Stromal cell of bone marrow (primary cell): Measurements from ENCODE around the gene AJM1.
"Not testable (repeated sequence)": the region's sequence is repeated elsewhere in the genome, so short reads cannot be mapped to it uniquely, and the experiment has no call there.

Experiments
- DNase-seq: peaks from one replicate; pipeline ENCODE4 v3.0.0-alpha.2; 2012; ENCODE audit warnings: low read depth

AJM1 gene

GRCh38 chr9:136842380-136842948 lies at the start of gene AJM1:
TSS of gene AJM1 (plus strand) at chr9:136842478. CDS start at chr9:136844415, 1,937 bp downstream.
- not testable (repeated sequence) for DNase-seq

GRCh38 chr9:136793086-136793946 lies 49.0 kb upstream of the AJM1 start:
- no peak for DNase-seq

- DNase-seq = no peak
These were observed 47.8 kb upstream of the AJM1 start for GRCh38 chr9:136794281-136794999.

- no peak for DNase-seq
These were observed 47.3 kb upstream of the AJM1 start for GRCh38 chr9:136795000-136795348.

- DNase-seq = no peak
These were observed 46.0 kb upstream of the AJM1 start, which contains the start of gene CCDC183 for GRCh38 chr9:136796238-136796774. TSS of gene CCDC183 (plus strand) at chr9:136796338. CDS start at chr9:136796398, 60 bp downstream.

GRCh38 chr9:136796775-136797347 lies 45.4 kb upstream of the AJM1 start:
- DNase-seq = not testable (repeated sequence)

GRCh38 chr9:136798708-136799078 lies 43.6 kb upstream of the AJM1 start:
- no peak for DNase-seq

- no peak for DNase-seq
These were observed 43.0 kb upstream of the AJM1 start for GRCh38 chr9:136799079-136799853.

- DNase-seq = no peak
These were observed 42.2 kb upstream of the AJM1 start for GRCh38 chr9:136799854-136800657.

- DNase-seq = no peak
These were observed 40.0 kb upstream of the AJM1 start for GRCh38 chr9:136802321-136802720.

- not testable (repeated sequence) for DNase-seq
These were observed 39.2 kb upstream of the AJM1 start for GRCh38 chr9:136803009-136803550.

- no peak for DNase-seq
These were observed 38.4 kb upstream of the AJM1 start for GRCh38 chr9:136803551-136804508.

- no peak for DNase-seq
These were observed 37.6 kb upstream of the AJM1 start for GRCh38 chr9:136804509-136805206.

- no peak for DNase-seq
These were observed 37.0 kb upstream of the AJM1 start for GRCh38 chr9:136805207-136805740.

- no peak for DNase-seq
These were observed 36.2 kb upstream of the AJM1 start for GRCh38 chr9:136806067-136806466.

- DNase-seq = no peak
These were observed 35.6 kb upstream of the AJM1 start for GRCh38 chr9:136806631-136807201.

GRCh38 chr9:136807281-136808074 lies 34.8 kb upstream of the AJM1 start, which contains the start of gene RABL6:
TSS of gene RABL6 (plus strand) at chr9:136807948. CDS start at chr9:136808197, 249 bp downstream.
- DNase-seq = peak; percentile 49
